ENCODE data around the gene MBD3L3.
"Not testable (repeated sequence)": the region's sequence is repeated elsewhere in the genome, so short reads cannot be mapped to it uniquely, and the experiment has no call there.

Gene MBD3L3

DNA sequence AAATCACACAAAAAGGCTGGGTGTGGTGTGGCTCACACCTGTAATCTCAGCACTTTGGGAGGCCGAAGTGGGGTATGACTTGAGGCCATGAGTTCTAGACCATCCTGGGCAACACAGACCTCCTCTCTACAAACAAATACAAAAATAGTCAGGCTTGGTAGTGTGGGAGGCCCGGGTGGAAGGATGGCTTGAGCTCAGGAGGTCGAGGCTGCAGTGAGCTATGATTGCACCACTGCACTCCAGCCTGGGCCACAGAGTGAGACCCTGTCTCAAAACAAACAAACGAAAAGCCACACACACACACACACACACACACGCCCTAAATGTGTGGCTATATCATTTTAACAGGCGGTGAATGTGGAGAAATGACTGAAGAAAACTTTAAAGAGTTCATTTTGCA is 10.1 kb upstream of the MBD3L3 start:
- peaks cover 19% of the 10 kb centered on the region for H3K4me1 Mint-ChIP-seq
- TF ChIP-seq, protein P1, sequence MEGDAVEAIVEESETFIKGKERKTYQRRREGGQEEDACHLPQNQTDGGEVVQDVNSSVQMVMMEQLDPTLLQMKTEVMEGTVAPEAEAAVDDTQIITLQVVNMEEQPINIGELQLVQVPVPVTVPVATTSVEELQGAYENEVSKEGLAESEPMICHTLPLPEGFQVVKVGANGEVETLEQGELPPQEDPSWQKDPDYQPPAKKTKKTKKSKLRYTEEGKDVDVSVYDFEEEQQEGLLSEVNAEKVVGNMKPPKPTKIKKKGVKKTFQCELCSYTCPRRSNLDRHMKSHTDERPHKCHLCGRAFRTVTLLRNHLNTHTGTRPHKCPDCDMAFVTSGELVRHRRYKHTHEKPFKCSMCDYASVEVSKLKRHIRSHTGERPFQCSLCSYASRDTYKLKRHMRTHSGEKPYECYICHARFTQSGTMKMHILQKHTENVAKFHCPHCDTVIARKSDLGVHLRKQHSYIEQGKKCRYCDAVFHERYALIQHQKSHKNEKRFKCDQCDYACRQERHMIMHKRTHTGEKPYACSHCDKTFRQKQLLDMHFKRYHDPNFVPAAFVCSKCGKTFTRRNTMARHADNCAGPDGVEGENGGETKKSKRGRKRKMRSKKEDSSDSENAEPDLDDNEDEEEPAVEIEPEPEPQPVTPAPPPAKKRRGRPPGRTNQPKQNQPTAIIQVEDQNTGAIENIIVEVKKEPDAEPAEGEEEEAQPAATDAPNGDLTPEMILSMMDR (IDR thresholded peaks at IDR 0.05), result no peak
- peaks cover 9% of the 10 kb centered on the region for H3K27me3 Mint-ChIP-seq (ENCODE audit: low read depth, poor library complexity)
- peaks cover 67% of the 10 kb centered on the region for H3K9me3 Mint-ChIP-seq
- H3K4me3 Mint-ChIP-seq, result peak overlapping the region; percentile 95
- no peak for DNase-seq
- H3K27ac Mint-ChIP-seq, result no peak overlapping the region
- H3K36me3 Mint-ChIP-seq (ENCODE audit: low read depth), result peaks cover 40% of the 10 kb centered on the region

DNA sequence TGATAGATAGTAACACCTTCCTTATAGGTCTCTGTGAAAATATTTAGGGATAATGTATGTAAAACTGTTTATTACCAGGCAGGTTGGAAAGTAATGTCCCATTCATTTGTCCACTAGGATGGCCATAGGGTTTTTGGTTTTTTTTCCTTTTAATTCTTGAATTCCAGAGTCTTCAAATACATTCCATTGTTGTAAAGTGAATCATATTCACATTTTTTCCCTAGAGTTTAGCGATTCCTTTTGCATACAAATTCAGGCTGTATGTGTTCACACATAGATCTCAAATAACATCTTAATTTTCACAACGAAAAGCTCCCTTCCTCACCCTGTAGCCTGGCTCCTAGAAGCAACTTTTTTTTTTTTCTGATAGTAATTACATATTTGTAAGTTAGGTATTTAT is 9.2 kb upstream of the MBD3L3 start:
- H3K9me3 Mint-ChIP-seq, result peaks cover 65% of the 10 kb centered on the region
- H3K4me1 Mint-ChIP-seq, result peaks cover 19% of the 10 kb centered on the region
- H3K36me3 Mint-ChIP-seq (ENCODE audit: low read depth), result peaks cover 32% of the 10 kb centered on the region
- no peak for DNase-seq
- no peak overlapping the region for H3K4me3 Mint-ChIP-seq
- H3K27me3 Mint-ChIP-seq (ENCODE audit: low read depth, poor library complexity), result peaks cover 9% of the 10 kb centered on the region
- TF ChIP-seq, protein P1 (IDR thresholded peaks at IDR 0.05), result no peak
- no peak overlapping the region for H3K27ac Mint-ChIP-seq

DNA sequence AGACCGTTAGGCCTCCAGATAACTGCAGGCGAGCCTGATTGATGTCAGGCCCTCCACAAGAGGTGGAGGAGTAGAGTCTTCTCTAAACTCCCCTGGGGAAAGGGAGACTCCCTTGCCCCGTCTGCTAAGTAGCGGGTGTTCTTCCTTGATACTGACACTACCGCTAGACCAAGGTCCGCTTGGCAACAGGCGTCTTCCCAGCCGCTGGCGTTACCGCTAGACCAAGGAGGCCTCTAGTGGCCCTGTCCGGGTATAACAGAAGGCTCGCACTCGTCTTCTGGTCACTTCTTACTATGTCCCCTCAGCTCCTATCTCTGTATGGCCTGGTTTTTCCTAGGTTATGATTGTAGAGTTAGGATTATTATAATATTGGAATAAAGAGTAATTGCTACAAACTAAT is 8.6 kb upstream of the MBD3L3 start:
- not testable (repeated sequence) for H3K27ac Mint-ChIP-seq; DNase-seq; H3K4me3 Mint-ChIP-seq; H3K27me3 Mint-ChIP-seq (ENCODE audit: low read depth, poor library complexity)
- H3K36me3 Mint-ChIP-seq (ENCODE audit: low read depth), result peaks cover 26% of the 10 kb centered on the region
- H3K4me1 Mint-ChIP-seq, result peaks cover 15% of the 10 kb centered on the region
- H3K9me3 Mint-ChIP-seq, result peaks cover 59% of the 10 kb centered on the region

DNA sequence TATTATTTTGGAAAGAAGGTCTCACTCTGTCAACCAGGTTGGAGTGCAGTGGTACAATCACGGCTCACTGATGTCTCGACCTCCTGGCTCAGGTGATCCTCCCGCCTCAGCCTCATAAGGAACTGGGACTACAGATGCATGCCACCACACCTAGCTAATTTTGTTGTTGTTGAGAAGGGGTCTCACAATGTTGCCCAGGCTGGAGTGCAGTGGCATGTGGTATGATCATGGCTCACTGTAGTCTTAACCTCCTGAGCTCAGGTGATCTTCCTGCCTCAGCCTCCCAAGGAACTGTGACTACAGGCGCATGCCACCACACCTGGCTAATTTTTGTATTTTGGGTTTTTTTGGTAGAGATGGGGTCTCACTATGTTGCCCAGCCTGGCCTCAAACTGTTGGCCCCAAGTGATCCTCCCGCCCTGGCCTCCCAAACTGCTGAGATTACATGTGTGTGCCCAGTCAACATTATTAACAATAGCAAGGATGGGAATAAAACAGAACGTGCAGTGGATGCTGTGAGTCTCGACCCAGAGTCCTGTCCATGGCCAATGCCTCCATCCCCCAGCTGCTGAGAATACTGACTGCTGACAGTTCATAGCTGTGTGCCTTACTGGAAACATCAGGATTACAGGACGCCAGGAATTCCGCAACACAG is 5.4 kb upstream of the MBD3L3 start:
- H3K36me3 Mint-ChIP-seq (ENCODE audit: low read depth), result peaks cover 2% of the 10 kb centered on the region
- no peak overlapping the region for H3K27ac Mint-ChIP-seq
- TF ChIP-seq, protein P1 (IDR thresholded peaks at IDR 0.05), result no peak
- H3K27me3 Mint-ChIP-seq (ENCODE audit: low read depth, poor library complexity), result peaks cover 7% of the 10 kb centered on the region
- no peak for DNase-seq
- peaks cover 39% of the 10 kb centered on the region for H3K9me3 Mint-ChIP-seq
- no peak overlapping the region for H3K4me3 Mint-ChIP-seq
- H3K4me1 Mint-ChIP-seq, result peaks cover 2% of the 10 kb centered on the region

DNA sequence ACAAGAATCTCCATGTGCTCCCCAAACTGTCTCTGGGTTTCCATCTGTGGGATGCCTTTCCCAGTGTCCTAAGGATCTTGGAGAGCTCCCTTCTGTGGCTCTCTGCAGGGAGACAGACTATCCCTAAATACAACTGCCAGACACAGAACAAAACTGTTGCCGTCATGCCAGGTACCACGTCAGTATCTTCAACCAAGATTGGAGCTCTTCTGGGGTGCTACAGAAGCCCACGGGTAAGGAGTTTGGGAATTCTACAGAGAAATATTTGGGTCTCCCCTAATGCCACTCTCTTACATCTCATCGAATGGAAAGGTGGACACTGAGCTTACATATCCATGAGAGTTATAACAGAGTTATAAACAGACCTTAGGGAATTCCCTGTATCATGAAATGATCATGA is 4.9 kb upstream of the MBD3L3 start:
- Mint-ChIP-seq H3K4me3 (no peak overlapping the region), H3K27ac (no peak overlapping the region), H3K9me3 (peaks cover 34% of the 10 kb centered on the region), H3K36me3 (ENCODE audit: low read depth) (no peaks in the 10 kb centered on the region), H3K4me1 (no peaks in the 10 kb centered on the region), H3K27me3 (ENCODE audit: low read depth, poor library complexity) (peaks cover 5% of the 10 kb centered on the region)
- TF ChIP-seq, protein P1 (IDR thresholded peaks at IDR 0.05), result no peak
- no peak for DNase-seq

DNA sequence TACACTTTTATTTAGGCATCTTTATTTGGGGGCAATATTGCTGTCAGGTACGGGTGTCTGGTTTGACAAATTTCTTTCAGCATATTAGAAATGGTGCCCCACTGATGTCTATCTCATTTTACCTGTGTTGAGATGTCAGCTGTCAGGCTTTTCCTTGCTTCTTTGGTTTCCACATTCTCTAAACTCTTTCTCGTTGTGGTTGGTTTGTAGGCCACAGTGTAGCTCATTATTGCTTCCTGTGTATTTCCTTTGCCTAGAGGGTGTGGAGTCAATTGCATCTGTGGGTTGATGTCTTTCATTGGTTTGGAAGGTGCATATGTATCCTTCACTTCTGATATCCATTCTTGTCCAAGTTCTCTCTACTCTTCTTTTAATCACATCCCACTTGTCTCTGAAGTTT is 1.5 kb upstream of the MBD3L3 start:
- H3K27ac Mint-ChIP-seq; H3K36me3 Mint-ChIP-seq (ENCODE audit: low read depth); DNase-seq; H3K4me1 Mint-ChIP-seq; H3K4me3 Mint-ChIP-seq; H3K27me3 Mint-ChIP-seq (ENCODE audit: low read depth, poor library complexity): not testable (repeated sequence)
- H3K9me3 Mint-ChIP-seq, result peaks cover 11% of the 10 kb centered on the region

DNA sequence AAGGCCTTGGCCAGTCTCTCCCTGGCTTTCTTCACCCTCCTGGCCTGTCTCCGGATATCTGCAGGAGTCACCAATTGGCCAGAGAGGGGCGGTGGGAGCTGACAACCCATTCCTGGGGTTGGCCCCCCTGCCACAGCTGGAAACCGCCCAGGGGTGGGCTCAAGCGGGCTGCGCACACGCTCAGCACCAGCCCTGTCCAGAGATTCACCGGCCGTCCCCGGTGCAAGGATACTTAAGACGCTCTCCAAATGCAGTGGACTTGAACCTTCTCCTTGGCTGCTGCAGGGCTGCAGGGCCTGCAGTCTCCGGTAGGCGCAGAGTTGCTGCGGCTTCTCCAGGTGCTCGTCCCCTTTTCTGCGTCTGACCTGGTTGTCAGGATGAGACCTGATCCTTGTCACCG is 2.1 kb downstream of the MBD3L3 start:
- H3K4me3 Mint-ChIP-seq; DNase-seq; H3K9me3 Mint-ChIP-seq; H3K4me1 Mint-ChIP-seq; H3K36me3 Mint-ChIP-seq (ENCODE audit: low read depth); H3K27me3 Mint-ChIP-seq (ENCODE audit: low read depth, poor library complexity); H3K27ac Mint-ChIP-seq: not testable (repeated sequence)

DNA sequence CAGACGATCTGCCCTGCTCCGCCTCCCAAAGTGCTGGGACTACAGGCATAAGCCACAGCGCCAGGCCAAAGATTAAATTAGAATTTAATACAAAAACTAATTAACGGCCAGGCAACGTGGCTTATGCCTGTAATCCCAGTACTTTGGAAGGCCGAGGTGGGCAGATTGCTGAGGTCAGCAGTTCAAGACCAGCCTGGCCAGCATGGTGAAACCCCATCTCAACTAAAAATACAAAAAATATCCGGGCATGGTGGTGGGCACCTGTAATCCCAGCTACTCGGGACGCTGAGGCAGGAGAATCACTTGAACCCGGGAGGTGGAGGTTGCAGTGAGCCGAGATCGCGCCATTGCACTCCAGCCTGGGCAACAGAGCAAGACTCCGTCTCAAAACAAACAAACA is 2.8 kb downstream of the MBD3L3 start:
- DNase-seq; H3K27ac Mint-ChIP-seq; H3K9me3 Mint-ChIP-seq; H3K4me3 Mint-ChIP-seq; H3K36me3 Mint-ChIP-seq (ENCODE audit: low read depth); H3K4me1 Mint-ChIP-seq; H3K27me3 Mint-ChIP-seq (ENCODE audit: low read depth, poor library complexity): not testable (repeated sequence)

DNA sequence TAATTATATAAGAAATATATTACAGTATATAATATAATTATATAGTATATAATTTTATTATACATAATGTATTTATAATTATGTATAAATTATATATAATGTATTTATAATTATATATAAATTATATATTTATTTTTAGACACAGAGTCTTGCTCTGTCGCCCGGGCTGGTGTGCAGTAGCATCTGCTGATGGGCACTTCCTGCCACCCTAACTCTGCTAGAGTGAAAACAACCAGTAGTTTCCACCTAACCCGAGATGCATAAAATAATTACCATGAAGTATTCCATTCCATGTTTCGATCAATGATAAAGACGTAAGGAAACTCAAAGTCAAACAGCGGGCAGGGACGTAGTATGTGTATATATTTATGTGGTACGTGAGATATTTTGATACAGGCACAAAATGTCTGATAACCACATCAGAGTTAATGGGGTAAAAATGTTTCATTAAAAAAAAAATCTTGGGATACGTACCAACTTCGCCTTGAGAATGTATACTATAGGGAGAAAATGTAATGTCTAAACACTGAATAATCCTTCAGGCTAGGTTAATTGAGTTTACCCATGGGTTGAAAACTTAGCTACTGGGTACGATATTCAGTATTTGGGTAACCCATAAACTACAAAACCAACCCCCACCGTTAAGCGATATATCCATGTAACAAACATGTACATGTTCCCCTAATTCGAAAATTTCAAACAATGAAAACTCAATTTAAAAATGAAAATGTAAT is 3.7 kb downstream of the MBD3L3 start:
- H3K27me3 Mint-ChIP-seq (ENCODE audit: low read depth, poor library complexity); H3K9me3 Mint-ChIP-seq; H3K36me3 Mint-ChIP-seq (ENCODE audit: low read depth); H3K4me1 Mint-ChIP-seq; H3K4me3 Mint-ChIP-seq; H3K27ac Mint-ChIP-seq; DNase-seq: not testable (repeated sequence)

DNA sequence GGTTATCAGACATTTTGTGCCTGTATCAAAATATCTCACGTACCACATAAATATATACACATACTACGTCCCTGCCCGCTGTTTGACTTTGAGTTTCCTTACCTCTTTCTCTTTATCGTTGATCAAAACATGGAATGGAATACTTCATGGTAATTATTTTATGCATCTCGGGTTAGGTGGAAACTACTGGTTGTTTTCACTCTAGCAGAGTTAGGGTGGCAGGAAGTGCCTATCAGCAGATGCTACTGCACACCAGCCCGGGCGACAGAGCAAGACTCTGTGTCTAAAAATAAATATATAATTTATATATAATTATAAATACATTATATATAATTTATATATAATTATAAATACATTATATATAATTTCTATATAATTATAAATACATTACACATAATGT is 5.6 kb downstream of the MBD3L3 start:
- H3K4me3 Mint-ChIP-seq; DNase-seq; H3K27ac Mint-ChIP-seq; H3K27me3 Mint-ChIP-seq (ENCODE audit: low read depth, poor library complexity); H3K9me3 Mint-ChIP-seq; H3K4me1 Mint-ChIP-seq; H3K36me3 Mint-ChIP-seq (ENCODE audit: low read depth): not testable (repeated sequence)

DNA sequence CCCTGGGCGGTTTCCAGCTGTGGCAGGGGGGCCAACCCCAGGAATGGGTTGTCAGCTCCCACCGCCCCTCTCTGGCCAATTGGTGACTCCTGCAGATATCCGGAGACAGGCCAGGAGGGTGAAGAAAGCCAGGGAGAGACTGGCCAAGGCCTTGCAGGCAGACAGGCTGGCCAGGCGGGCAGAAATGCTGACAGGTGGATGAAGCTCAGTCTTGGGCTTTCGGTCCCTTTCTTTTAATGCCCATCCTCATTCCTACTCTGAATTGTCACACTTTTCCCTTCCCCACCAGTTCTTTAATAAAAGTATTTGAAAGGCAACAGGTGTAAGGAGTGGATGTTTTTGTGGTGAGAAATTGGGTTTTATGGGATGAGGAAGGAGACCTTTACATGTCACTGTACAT is 7.1 kb downstream of the MBD3L3 start:
- H3K36me3 Mint-ChIP-seq (ENCODE audit: low read depth); H3K4me3 Mint-ChIP-seq; H3K27me3 Mint-ChIP-seq (ENCODE audit: low read depth, poor library complexity); H3K27ac Mint-ChIP-seq; H3K4me1 Mint-ChIP-seq; H3K9me3 Mint-ChIP-seq; DNase-seq: not testable (repeated sequence)

Measured in nephron progenitor cell (in vitro differentiated cells).